ENCODE results near the gene PEAR1. TPM values are rescaled to one million over a fixed set of nuclear protein-coding genes. Genes with fewer than 3 reads are reported as not detected.

PEAR1 gene
- total RNA-seq, 1 donor, result 12.1 TPM

DNA sequence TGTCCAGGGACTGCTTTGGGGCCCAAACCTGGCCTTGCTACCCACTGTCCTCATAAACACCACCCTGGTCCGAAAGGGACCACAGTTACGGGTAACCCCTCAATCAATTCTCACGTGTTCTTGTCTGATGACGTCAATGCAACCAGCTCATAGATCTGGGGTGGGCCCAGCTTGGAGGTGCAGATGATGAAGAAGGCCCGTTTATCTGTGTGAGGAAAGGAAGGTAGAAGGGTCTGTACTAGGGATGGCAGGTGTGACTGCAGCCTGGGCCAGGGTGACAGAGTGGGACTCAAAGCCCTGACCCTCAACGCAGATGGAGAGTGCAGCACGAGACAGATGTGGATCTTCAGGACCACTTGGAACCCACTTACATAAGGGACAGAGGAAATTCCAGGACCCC is 49.1 kb downstream of the PEAR1 start:
- no peak for DNase-seq (ENCODE audit: low read depth)
- no peak for TF ChIP-seq CTCF (IDR thresholded peaks at IDR 0.05; ENCODE audit: insufficient read depth, low read depth, low read length)
- H3K4me3 ChIP-seq (ENCODE audit: low read depth, low read length), result no peak overlapping the region

- no peak for DNase-seq (ENCODE audit: low read depth)
- TF ChIP-seq CTCF (IDR thresholded peaks at IDR 0.05; ENCODE audit: insufficient read depth, low read depth, low read length), result no peak
- no peak overlapping the region for H3K4me3 ChIP-seq (ENCODE audit: low read depth, low read length)
Measured at GRCh38 chr1:156943756-156944155, 50.2 kb downstream of the PEAR1 start.

DNA sequence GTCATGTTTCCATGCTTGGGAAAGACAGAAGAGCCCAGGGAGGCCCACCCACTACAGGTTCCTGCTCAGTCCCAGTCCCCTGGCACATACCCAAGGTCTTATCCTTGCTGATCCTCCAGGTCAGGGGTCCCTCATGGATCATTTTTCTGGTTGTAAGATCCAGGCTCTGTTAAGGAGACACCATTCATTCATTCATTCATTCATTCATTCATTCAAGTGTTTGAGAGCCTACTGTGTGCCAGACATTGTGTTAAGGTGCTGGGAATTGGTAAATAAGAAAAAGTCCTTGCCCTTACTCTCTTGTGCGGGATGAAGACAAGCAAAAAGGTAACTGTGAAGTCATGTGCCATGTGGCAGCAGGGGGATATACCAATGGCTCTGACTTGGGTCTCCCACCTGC is 50.8 kb downstream of the PEAR1 start:
- H3K4me3 ChIP-seq (ENCODE audit: low read depth, low read length), result no peak overlapping the region
- TF ChIP-seq CTCF (IDR thresholded peaks at IDR 0.05; ENCODE audit: insufficient read depth, low read depth, low read length), result no peak
- DNase-seq (ENCODE audit: low read depth), result no peak

DNA sequence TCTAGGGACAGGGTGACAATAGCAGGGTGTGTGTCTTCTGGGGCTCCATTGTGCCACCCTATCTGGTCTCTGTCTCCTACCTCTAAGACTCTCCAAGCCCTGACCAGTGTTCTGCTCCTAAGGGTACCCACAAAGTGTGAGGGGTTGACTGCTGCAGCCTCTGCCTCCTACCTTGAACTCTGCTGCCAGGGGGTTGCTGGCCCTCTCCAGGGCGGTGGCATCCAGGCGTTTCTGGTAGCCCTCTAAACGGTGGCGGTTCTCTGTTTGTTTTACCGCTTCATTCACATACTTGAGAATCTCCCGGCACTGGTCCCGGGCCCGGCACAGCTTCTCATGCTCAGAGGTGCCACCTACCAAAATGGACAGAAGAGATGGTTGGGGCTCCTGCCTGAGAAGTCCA is 51.3 kb downstream of the PEAR1 start:
- no peak for TF ChIP-seq CTCF (IDR thresholded peaks at IDR 0.05; ENCODE audit: insufficient read depth, low read depth, low read length)
- H3K4me3 ChIP-seq (ENCODE audit: low read depth, low read length), result no peak overlapping the region
- DNase-seq (ENCODE audit: low read depth), result no peak

GRCh38 chr1:156945881-156946661 is 52.6 kb downstream of the PEAR1 start:
- no peak for DNase-seq (ENCODE audit: low read depth)
- TF ChIP-seq CTCF (IDR thresholded peaks at IDR 0.05; ENCODE audit: insufficient read depth, low read depth, low read length), result no peak
- no peak overlapping the region for H3K4me3 ChIP-seq (ENCODE audit: low read depth, low read length)

DNA sequence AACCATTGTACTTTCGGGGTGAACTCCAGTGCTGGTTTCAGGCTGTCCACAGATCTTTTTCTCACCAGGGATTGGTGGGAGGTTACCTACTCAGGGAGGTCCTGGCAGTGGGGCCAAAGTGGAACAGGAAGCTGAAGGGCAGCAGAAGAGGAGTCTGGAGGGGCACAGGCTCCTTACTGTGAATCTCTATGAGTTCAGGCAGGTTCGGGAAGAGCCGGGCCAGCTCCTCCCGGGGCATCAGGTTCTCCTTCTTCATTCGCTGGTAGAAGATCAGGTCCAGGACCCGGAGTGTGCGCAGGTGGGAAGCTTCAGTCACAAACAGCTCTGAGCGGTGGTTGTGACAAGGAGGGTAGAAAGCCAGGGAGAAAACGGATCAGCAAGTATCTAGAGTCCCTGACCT is 53.6 kb downstream of the PEAR1 start:
- no peak for DNase-seq (ENCODE audit: low read depth)
- no peak overlapping the region for H3K4me3 ChIP-seq (ENCODE audit: low read depth, low read length)
- TF ChIP-seq CTCF (IDR thresholded peaks at IDR 0.05; ENCODE audit: insufficient read depth, low read depth, low read length), result no peak
